Activated T-helper 9 cell treated with anti-CD3 and anti-CD28 coated beads, Interleukin-2, amount 50 U/mL, for 16 hours (primary cell): Measurements from ENCODE around the gene PRKCE.

Experiments
- DNase-seq: peaks from one replicate; pipeline ENCODE4 v3.0.0-alpha.2; 2020; ENCODE audit warnings: low read depth

Gene PRKCE

GRCh38 chr2:46146866-46147502 lies 495.5 kb downstream of the PRKCE start:
- DNase-seq, result no peak

GRCh38 chr2:46147626-46148368 lies 496.3 kb downstream of the PRKCE start:
- DNase-seq, result no peak

- DNase-seq, result no peak
These were observed 496.9 kb downstream of the PRKCE start for GRCh38 chr2:46148369-46148736.

- no peak for DNase-seq
These were observed 499.0 kb downstream of the PRKCE start for GRCh38 chr2:46150445-46150955.

- DNase-seq, result no peak
These were observed 500.1 kb downstream of the PRKCE start for GRCh38 chr2:46151577-46151976.

- DNase-seq, result no peak
These were observed 502.7 kb downstream of the PRKCE start for GRCh38 chr2:46153996-46154753.

- DNase-seq, result no peak
These were observed 505.8 kb downstream of the PRKCE start for GRCh38 chr2:46157072-46157965.

- DNase-seq, result no peak
These were observed 506.5 kb downstream of the PRKCE start for GRCh38 chr2:46157966-46158310.

GRCh38 chr2:46158661-46159060 lies 507.2 kb downstream of the PRKCE start:
- DNase-seq, result no peak

- no peak for DNase-seq
These were observed 508.9 kb downstream of the PRKCE start for GRCh38 chr2:46160326-46160725.

- no peak for DNase-seq
These were observed 509.8 kb downstream of the PRKCE start for GRCh38 chr2:46161315-46161714.

GRCh38 chr2:46161911-46162310 lies 510.4 kb downstream of the PRKCE start:
- DNase-seq, result no peak

- DNase-seq, result no peak
These were observed 511.0 kb downstream of the PRKCE start for GRCh38 chr2:46162329-46163097.

GRCh38 chr2:46163098-46163430 lies 511.6 kb downstream of the PRKCE start:
- no peak for DNase-seq

GRCh38 chr2:46163804-46164528 lies 512.5 kb downstream of the PRKCE start:
- no peak for DNase-seq

- no peak for DNase-seq
These were observed 513.2 kb downstream of the PRKCE start for GRCh38 chr2:46164529-46165301.

- DNase-seq, result no peak
These were observed 514.4 kb downstream of the PRKCE start for GRCh38 chr2:46165916-46166315.

GRCh38 chr2:46167406-46167805 lies 515.9 kb downstream of the PRKCE start:
- no peak for DNase-seq

- no peak for DNase-seq
These were observed 516.4 kb downstream of the PRKCE start for GRCh38 chr2:46167924-46168323.

- DNase-seq, result no peak
These were observed 518.0 kb downstream of the PRKCE start for GRCh38 chr2:46169467-46169866.
